GM18867 (cell line): ENCODE results near the gene OR13H1.
"Not testable (repeated sequence)": the region's sequence is repeated elsewhere in the genome, so short reads cannot be mapped to it uniquely, and the experiment has no call there.

Source experiments
- ATAC-seq: cut with Tn5 transposase; IDR thresholded peaks from one replicate; pipeline ENCODE4 v1.9.1; 2021; ENCODE audit warnings: mild to moderate bottlenecking, moderate library complexity; ENCODE audit not compliant: unreplicated experiment

OR13H1 gene, protein sequence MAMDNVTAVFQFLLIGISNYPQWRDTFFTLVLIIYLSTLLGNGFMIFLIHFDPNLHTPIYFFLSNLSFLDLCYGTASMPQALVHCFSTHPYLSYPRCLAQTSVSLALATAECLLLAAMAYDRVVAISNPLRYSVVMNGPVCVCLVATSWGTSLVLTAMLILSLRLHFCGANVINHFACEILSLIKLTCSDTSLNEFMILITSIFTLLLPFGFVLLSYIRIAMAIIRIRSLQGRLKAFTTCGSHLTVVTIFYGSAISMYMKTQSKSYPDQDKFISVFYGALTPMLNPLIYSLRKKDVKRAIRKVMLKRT

DNA sequence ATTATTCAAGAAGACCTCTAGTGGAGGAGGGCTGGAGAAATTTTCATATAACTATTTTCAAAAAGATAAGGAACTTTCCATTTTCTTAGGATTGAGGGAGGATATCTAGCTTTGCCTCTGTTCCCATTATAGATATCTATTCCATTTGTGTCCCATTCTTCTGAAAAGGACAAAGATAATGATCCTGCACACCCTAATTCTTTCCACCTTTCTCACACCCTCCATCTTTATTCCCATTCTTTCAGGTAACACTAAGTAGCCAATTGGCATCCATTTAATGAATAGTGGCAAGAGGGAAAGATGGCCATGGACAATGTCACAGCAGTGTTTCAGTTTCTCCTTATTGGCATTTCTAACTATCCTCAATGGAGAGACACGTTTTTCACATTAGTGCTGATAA is at the start of gene OR13H1:
TSS of gene OR13H1 (plus strand) at position 301 of the 400 bp plus-strand sequence. CDS start at position 301, 0 bp downstream.
- no peak for ATAC-seq

GRCh38 chrX:131501556-131501955 is 42.3 kb upstream of the OR13H1 start:
- not testable (repeated sequence) for ATAC-seq

- no peak for ATAC-seq
Measured at GRCh38 chrX:131513159-131513914, 30.5 kb upstream of the OR13H1 start.

DNA sequence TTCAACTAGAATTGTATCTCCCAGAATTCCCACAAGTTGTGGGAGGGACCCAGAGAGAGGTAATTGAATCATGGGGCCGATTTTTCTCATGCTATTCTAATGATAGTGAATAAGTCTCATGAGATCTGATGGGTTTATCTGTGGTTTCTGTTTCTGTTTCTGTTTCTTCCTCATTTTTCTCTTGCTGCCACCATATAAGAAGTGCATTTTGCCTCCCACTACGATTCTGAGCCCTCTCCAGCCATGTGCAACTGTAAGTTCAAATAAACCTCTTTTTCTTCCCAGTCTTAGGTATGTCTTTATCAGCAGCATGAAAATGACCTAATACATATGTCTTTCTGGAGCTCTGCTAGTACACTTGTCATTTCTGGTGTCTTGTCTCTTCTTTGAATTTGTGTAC is 22.1 kb upstream of the OR13H1 start:
- no peak for ATAC-seq

DNA sequence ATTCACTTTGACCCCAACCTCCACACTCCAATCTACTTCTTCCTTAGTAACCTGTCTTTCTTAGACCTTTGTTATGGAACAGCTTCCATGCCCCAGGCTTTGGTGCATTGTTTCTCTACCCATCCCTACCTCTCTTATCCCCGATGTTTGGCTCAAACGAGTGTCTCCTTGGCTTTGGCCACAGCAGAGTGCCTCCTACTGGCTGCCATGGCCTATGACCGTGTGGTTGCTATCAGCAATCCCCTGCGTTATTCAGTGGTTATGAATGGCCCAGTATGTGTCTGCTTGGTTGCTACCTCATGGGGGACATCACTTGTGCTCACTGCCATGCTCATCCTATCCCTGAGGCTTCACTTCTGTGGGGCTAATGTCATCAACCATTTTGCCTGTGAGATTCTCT is 344 bp downstream of the OR13H1 start:
- no peak for ATAC-seq

- ATAC-seq = no peak
Measured at GRCh38 chrX:131549011-131549410, 5.1 kb downstream of the OR13H1 start.

- not testable (repeated sequence) for ATAC-seq
Measured at GRCh38 chrX:131552453-131552852, 8.6 kb downstream of the OR13H1 start.

DNA sequence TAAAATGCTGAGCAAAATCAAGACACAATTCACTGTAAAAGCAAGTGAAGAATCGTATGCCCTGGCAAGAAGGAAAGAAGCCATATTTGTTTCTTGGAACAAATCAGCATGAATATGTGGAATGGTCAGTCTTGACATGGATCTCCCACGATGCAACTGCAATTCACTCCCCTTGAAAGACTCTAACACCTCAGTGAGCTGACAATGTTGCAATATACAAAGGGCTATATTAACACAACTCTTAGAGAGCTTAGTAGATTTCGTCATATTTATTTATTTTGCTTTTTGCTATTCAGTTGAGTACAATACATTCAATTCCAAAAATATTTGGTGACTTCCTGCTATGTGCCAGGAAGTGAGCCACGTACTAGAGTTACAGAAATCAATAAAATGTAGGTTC is 14.7 kb downstream of the OR13H1 start:
- no peak for ATAC-seq

- ATAC-seq = no peak
Measured at GRCh38 chrX:131564553-131565229, 20.8 kb downstream of the OR13H1 start.

DNA sequence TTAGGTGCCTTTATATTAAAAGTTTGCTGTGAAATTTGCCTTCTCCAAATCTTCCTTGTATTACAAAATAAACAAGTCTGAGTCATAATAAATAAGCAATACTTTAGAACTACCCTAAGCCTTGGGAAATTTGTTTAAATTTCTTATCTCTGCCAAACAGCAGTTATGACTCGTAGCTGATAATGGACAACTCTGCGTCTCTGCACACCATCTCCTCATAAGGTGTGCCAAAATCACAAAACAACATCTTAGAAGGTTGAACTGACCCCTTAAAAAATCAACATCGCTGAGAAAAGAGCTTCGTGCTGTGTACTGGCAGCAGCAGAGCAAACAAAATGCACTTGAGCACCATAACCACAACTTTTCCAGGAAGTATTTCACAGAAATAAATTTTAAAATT is 22.0 kb downstream of the OR13H1 start:
- no peak for ATAC-seq

GRCh38 chrX:131571348-131571747 is 27.5 kb downstream of the OR13H1 start:
- ATAC-seq = no peak

DNA sequence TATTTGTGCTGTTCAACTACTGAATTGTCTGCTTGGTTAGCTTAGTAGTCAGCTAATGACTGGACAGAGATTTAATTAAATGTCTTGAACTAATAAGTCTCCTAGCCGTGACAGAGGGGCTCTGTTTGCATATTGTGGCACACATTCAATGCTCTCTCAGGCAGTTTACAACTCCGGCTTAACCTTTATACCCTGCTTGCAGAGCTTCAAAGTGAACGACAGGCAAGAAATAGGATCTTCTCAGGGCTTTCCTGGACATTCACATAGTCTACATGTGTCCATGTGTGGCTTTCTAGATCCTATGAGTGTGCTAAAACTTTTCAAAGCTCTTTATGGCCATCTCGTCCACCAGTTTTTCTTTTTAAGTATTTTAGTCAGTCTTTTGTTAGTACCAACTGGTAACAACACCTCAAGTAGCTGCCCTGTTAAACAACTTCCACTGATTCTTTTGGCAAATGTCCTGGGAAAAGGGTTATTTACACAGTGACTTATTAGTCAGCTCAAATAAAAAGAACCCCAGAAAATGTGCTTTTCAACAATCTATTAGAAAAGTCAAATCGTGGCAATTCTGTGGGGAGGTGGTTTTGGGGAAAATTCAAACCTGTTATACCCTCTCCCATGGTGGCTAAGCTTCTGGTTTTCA is 28.6 kb downstream of the OR13H1 start:
- ATAC-seq = no peak

GRCh38 chrX:131577413-131577812 is 33.5 kb downstream of the OR13H1 start:
- no peak for ATAC-seq

GRCh38 chrX:131577999-131578734 is 34.3 kb downstream of the OR13H1 start:
- ATAC-seq = no peak

GRCh38 chrX:131578735-131579367 is 35.0 kb downstream of the OR13H1 start:
- not testable (repeated sequence) for ATAC-seq

- no peak for ATAC-seq
Measured at GRCh38 chrX:131588995-131589394, 45.1 kb downstream of the OR13H1 start.
